ENCODE measurements around the gene RBM19. TPM values are rescaled to one million over a fixed set of nuclear protein-coding genes. Genes with fewer than 3 reads are reported as not detected.

RBM19 gene
- total and polyA plus RNA-seq, 3 donors from 2014 or later = 28.9 to 55.4 (median 49.5) TPM

- no peaks in the 10 kb centered on the region for H3K9me3 ChIP-seq
- TF ChIP-seq CTCF (IDR thresholded peaks at IDR 0.05) (no peak), POLR2A (IDR thresholded peaks at IDR 0.05) (no peak)
- no peak overlapping the region for H3K27ac ChIP-seq
- peaks cover 12% of the 10 kb centered on the region for H3K4me1 ChIP-seq
- WGBS, 2 donors = 70 to 75% methylated on average over 17 to 18 of the region's 18 CpGs
- no peak overlapping the region for H3K4me3 ChIP-seq
- H3K36me3 ChIP-seq (ENCODE audit: low read depth, missing control alignments) = no peaks in the 10 kb centered on the region
- intact Hi-C loops (cut with DNase I; ENCODE audit: low total_unique reads) = no loop called here
- DNase-seq = no peak
- H3K27me3 ChIP-seq = no peaks in the 10 kb centered on the region
Observed at GRCh38 chr12:113846883-113847755, 119.0 kb downstream of the RBM19 start.

DNA sequence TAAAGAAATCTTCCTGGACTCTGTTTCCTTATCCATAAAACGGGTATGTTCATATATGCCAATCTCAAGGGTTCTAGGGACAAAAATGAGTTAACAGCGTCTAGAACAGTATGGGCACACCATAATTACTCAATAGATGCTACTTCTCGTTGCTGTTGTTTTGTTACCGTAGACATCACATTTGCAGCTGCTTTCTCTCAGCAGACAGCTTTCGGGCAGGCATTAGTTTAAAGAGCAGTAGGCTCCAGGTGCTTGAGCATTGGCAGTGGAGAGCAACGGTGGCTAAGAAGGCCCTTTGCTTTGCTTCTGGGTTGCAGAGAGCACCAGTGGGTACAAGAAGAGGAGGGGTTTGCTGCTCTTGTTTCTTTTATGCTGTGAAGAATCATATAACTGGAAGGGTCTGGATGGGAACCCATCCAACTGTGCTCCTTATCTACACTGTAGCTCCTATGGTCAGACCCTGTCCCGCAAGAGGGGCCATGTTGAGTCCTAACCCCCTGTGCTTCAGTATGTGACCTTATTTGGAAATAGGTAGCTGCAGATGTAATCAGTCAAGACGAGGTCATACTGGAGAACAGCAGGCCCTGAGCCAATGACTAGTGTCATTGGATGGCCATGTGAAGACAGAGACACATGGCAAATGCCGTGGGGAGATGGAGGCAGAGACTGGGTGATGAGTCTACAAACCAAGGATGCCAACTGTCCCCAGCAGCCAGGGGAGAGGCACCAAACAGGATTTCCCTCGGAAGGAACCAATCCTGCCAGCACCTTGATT, 120.0 kb downstream of the RBM19 start:
- Histone ChIP-seq H3K27ac (no peak overlapping the region), H3K9me3 (no peaks in the 10 kb centered on the region), H3K4me3 (no peak overlapping the region), H3K36me3 (ENCODE audit: low read depth, missing control alignments) (no peaks in the 10 kb centered on the region), H3K27me3 (no peaks in the 10 kb centered on the region), H3K4me1 (peaks cover 12% of the 10 kb centered on the region)
- WGBS, 2 donors = 85 to 87% methylated on average over 9 to 10 of the region's 10 CpGs
- no peak for TF ChIP-seq POLR2A (IDR thresholded peaks at IDR 0.05)
- no peak for TF ChIP-seq CTCF (IDR thresholded peaks at IDR 0.05)
- intact Hi-C loops (cut with DNase I; ENCODE audit: low total_unique reads) = no loop called here
- no peak for DNase-seq

DNA sequence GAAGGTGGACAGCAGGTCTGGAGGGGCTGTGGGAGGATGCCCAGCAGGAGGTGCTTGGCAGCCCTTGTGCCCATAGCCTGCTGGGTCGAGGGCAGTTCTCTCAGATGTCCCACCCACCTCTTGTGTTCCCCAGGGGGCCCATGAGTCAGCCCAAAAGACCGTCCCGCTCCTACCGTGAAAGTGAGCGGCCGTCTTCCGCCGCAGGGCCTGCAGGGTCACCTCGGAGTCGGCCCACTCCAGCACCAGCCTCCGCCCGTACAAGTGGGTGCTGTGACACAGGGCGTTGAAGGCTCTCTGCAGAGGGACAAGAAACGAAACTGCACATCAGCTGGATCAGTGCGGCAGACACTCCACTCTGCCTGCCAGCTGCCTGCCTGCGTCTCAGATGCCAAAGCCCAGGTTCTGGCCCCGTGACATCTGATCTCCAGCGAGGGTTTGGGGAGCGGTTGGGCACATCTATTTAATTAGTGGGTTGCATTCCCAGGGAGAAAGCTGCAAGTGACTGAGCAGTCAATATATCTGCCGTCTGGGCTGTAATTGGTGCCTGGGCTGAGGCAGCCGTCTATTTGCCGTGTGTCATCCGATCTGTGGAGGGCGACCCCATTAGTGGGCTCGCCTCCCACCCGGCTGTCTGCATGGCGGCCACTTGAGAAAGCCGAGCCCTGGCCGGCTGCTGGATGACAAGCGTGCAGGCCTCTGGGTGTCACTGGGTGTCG, 121.5 kb downstream of the RBM19 start:
- H3K36me3 ChIP-seq (ENCODE audit: low read depth, missing control alignments) = no peaks in the 10 kb centered on the region
- TF ChIP-seq POLR2A (IDR thresholded peaks at IDR 0.05) (no peak), CTCF (IDR thresholded peaks at IDR 0.05) (no peak)
- no peaks in the 10 kb centered on the region for H3K27me3 ChIP-seq
- H3K4me3 ChIP-seq = no peak overlapping the region
- H3K4me1 ChIP-seq = peaks cover 2% of the 10 kb centered on the region
- intact Hi-C loops (cut with DNase I; ENCODE audit: low total_unique reads) = no loop called here
- no peaks in the 10 kb centered on the region for H3K9me3 ChIP-seq
- WGBS, 2 donors = 87 to 96% methylated on average over 22 to 31 of the region's 31 CpGs
- no peak overlapping the region for H3K27ac ChIP-seq
- no peak for DNase-seq

DNA sequence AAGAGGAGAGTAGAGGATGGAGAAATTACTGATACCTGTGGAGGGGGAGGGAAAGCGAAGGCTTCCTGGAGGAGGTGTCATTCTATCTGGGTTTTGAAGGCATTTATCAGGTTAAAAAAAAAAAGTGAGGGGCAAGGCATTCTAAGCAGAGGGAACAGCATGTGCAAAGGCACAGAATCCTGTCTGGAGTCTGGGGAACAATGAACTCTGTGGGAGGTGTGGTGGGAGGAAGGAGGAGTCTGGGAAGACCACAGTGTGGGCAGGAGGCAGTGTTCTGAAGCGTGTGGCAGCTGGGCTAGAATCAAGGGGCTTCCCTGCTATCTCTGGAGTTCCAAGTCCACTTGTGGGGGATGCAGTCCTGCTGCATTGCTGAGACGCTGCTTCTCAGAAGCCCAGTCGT, 123.4 kb downstream of the RBM19 start:
- 96 to 98% methylated on average over 4 of the region's 4 CpGs for WGBS, 2 donors
- no peak for DNase-seq
- intact Hi-C loops (cut with DNase I; ENCODE audit: low total_unique reads) = no loop called here
- Histone ChIP-seq H3K27me3 (no peaks in the 10 kb centered on the region), H3K9me3 (no peaks in the 10 kb centered on the region), H3K4me3 (no peak overlapping the region), H3K4me1 (no peaks in the 10 kb centered on the region), H3K27ac (no peak overlapping the region), H3K36me3 (ENCODE audit: low read depth, missing control alignments) (no peaks in the 10 kb centered on the region)
- TF ChIP-seq CTCF (IDR thresholded peaks at IDR 0.05) = no peak
- TF ChIP-seq POLR2A (IDR thresholded peaks at IDR 0.05) = no peak
